Measurements from ENCODE around the gene ADAMTSL1. TPM values are rescaled to one million over a fixed set of nuclear protein-coding genes. Genes with fewer than 3 reads are reported as not detected.

ADAMTSL1 gene
- total and polyA plus RNA-seq, 2 of the 13 experiments (the other 11 are each of a cell fraction or from before 2014, with no cell fraction given) = not detected

GRCh38 chr9:18951936-18952335 lies 478.0 kb downstream of the ADAMTSL1 start:
- intact Hi-C loops (cut with micrococcal nuclease; ENCODE audit: unreplicated experiment) = no loop called here
- Histone ChIP-seq H3K9ac (ENCODE audit: insufficient read depth, low read depth, low read length) (no peak overlapping the region), H3K79me2 (ENCODE audit: insufficient read depth, low read length) (no peaks in the 10 kb centered on the region), H2AFZ (ENCODE audit: low read length) (no peak overlapping the region), H3K4me2 (ENCODE audit: low read depth, low read length) (no peak overlapping the region), H3K27ac (ENCODE audit: extremely low read length, insufficient read depth, low read length) (no peak overlapping the region), H3K4me1 (ENCODE audit: insufficient read depth, low read length) (no peaks in the 10 kb centered on the region), H3K27me3 (ENCODE audit: control insufficient read depth in 1 of 2, insufficient read depth in 2 of 2, low read length in 2 of 2) (peaks cover 0 to 2% of the 10 kb centered on the region in 2 experiments; a peak in 2 of 5 replicates), H4K20me1 (ENCODE audit: insufficient read depth, low read length) (no peaks in the 10 kb centered on the region), H3K36me3 (replicated peaks in 1 of 2; ENCODE audit: control insufficient read depth in 1 of 2, insufficient read depth in 2 of 2, low read length in 2 of 2) (no peaks in the 10 kb centered on the region), H3K9me3 (ENCODE audit: low read length) (no peaks in the 10 kb centered on the region), H3K4me3 (replicated peaks in 1 of 3; ENCODE audit: insufficient read depth in 1 of 3, low read depth in 2 of 3, low read length in 3 of 3) (no peak overlapping the region)
- ChIA-PET POLR2A (no interaction called here), CTCF (ENCODE audit: low intra/inter-chr PET ratio, low total read pairs) (no interaction called here)
- in situ Hi-C loops (cut with HindIII; ENCODE audit: extremely low pct_ligation_motif_present, low pct_unique_long_range_greater_than_20kb) = no loop called here
- no TSS peak for BruUV-seq (replicated peaks)
- no peak for ATAC-seq
- FAIRE-seq = no peak
- DNase-seq (ENCODE audit: low spot score) = no peak
- WGBS (ENCODE audit: low lambda C conversion rate) = 3% methylated on average over 1 of the region's 1 CpG
- TF ChIP-seq ZNF7 (CRISPR knock-in tag; IDR thresholded peaks at IDR 0.05) (no peak), ZNF713 (CRISPR knock-in tag; IDR thresholded peaks at IDR 0.05) (no peak), KMT2B (CRISPR knock-in tag; IDR thresholded peaks at IDR 0.05) (no peak), ZBTB49 (CRISPR knock-in tag; IDR thresholded peaks at IDR 0.05; ENCODE audit: borderline replicate concordance) (no peak), RXRB (CRISPR knock-in tag; IDR thresholded peaks at IDR 0.05; ENCODE audit: borderline replicate concordance) (no peak), SOX6 (IDR thresholded peaks at IDR 0.05) (no peak), SOX6 (CRISPR knock-in tag; IDR thresholded peaks at IDR 0.05) (no peak), ZSCAN31 (CRISPR knock-in tag; IDR thresholded peaks at IDR 0.05; ENCODE audit: low read depth) (no peak), WIZ (CRISPR knock-in tag; IDR thresholded peaks at IDR 0.05) (no peak), ZBTB21 (CRISPR knock-in tag; IDR thresholded peaks at IDR 0.05) (no peak), HMGXB3 (CRISPR knock-in tag; IDR thresholded peaks at IDR 0.05; ENCODE audit: borderline replicate concordance) (no peak), ZBTB44 (CRISPR knock-in tag; IDR thresholded peaks at IDR 0.05) (no peak), ISX (CRISPR knock-in tag; conservative IDR thresholded peaks at IDR 0.05) (no peak), IRF2 (CRISPR knock-in tag; IDR thresholded peaks at IDR 0.05) (no peak), TGIF2 (CRISPR knock-in tag; IDR thresholded peaks at IDR 0.05) (no peak), ZNF510 (CRISPR knock-in tag; IDR thresholded peaks at IDR 0.05; ENCODE audit: low read depth) (no peak), ZNF580 (CRISPR knock-in tag; IDR thresholded peaks at IDR 0.05; ENCODE audit: borderline replicate concordance, low read depth) (no peak)

Measured in HepG2 (cell line).